Endothelial cell of umbilical vein (primary cell): Measurements from ENCODE around the gene PTPRCAP. TPM values are rescaled to one million over a fixed set of nuclear protein-coding genes. Genes with fewer than 3 reads are reported as not detected.

Experiments used
- BruUV-seq: library from RNA; stranded (reverse); fragments of 400-500 nt; replicated peaks from 2 replicates; lab custom pipeline; 2021; lab: Mats Ljungman, UMichigan
- CTCF ChIA-PET: fragments of 300-600, 350-600 bp; sonication (Branson Sonifier 250); formaldehyde crosslinking; loops from one replicate; lab custom pipeline; 2021; ENCODE audit warnings: antibody characterized with exemption, inconsistent platforms; lab: Charles Lee
- POLR2A ChIA-PET: fragments of 300-600, 350-600 bp; sonication (Branson Sonifier 250); formaldehyde crosslinking; loops from one replicate; lab custom pipeline; 2021; ENCODE audit warnings: antibody characterized with exemption, inconsistent platforms; lab: Charles Lee
- DNase-seq: peaks from one replicate; pipeline ENCODE4 v3.0.0-alpha.2; 2011; ENCODE audit warnings: low read depth, low spot score
- FAIRE-seq: peaks from 2 replicates; lab custom pipeline; 2011; peaks lifted over from hg19 to GRCh38; lab: Jason Lieb, UNC
- H2AFZ ChIP-seq: 2 replicates; pipeline ENCODE4 v1.6.0; 2012; ENCODE audit warnings: low read depth, low read length, control low read depth, inconsistent platforms
- H3K27ac ChIP-seq: 2 replicates; pipeline ENCODE4 v1.5.1; 2011; ENCODE audit warnings: low read depth, mild to moderate bottlenecking, control low read depth, low read length, moderate library complexity; ENCODE audit not compliant: insufficient read depth
- H3K27me3 ChIP-seq, 2 experiments: 2 replicates each; pipeline versions ENCODE4 v1.6.0 to v1.6.1; 2011; ENCODE audit warnings: low read length in 2 of 2, mixed read lengths in 1 of 2; ENCODE audit not compliant: control insufficient read depth in 2 of 2, insufficient read depth in 2 of 2
- H3K36me3 ChIP-seq, 2 experiments: 2 replicates in 1 of 2; 3 replicates in 1 of 2; pipeline ENCODE4 v1.5.1; 2011; ENCODE audit warnings: low read length in 2 of 2, mild to moderate bottlenecking in 1 of 2, moderate library complexity in 1 of 2; ENCODE audit not compliant: control insufficient read depth in 2 of 2, insufficient read depth in 2 of 2; ENCODE audit errors: extremely low read depth in 1 of 2
- H3K4me1 ChIP-seq: 3 replicates; pipeline ENCODE4 v1.5.1; 2011; ENCODE audit warnings: mild to moderate bottlenecking, low read length; ENCODE audit not compliant: control insufficient read depth, insufficient read depth; ENCODE audit errors: extremely low read depth
- H3K4me2 ChIP-seq: 2 replicates; pipeline ENCODE4 v1.6.1; 2011; ENCODE audit warnings: low read length, control low read depth, mixed read lengths; ENCODE audit not compliant: insufficient read depth
- H3K4me3 ChIP-seq, 3 experiments: fragments of 200-600 bp in 1 of 3; sonication (generic), shearing (Covaris generic) in 1 of 3; replicated peaks in 1 of 3; 2 replicates each; pipeline ENCODE4 v1.5.1; 2011 to 2016; ENCODE audit warnings: control low read depth in 3 of 3, low read length in 3 of 3, mild to moderate bottlenecking in 2 of 3, inconsistent platforms in 1 of 3, low read depth in 1 of 3, moderate library complexity in 1 of 3; ENCODE audit not compliant: insufficient read depth in 1 of 3
- H3K79me2 ChIP-seq: 2 replicates; pipeline ENCODE4 v1.6.0; 2012; ENCODE audit warnings: low read length, inconsistent platforms; ENCODE audit not compliant: control insufficient read depth, insufficient read depth
- H3K9ac ChIP-seq: replicated peaks from 2 replicates; pipeline ENCODE3; 2011; ENCODE audit warnings: low read length, control low read depth; ENCODE audit not compliant: insufficient read depth; ENCODE audit errors: extremely low read depth
- H3K9me1 ChIP-seq: replicated peaks from 3 replicates; pipeline ENCODE4 v1.6.0; 2011; ENCODE audit warnings: mild to moderate bottlenecking, low read length; ENCODE audit not compliant: control insufficient read depth, insufficient read depth; ENCODE audit errors: extremely low read depth
- H3K9me3 ChIP-seq: replicated peaks from 2 replicates; pipeline ENCODE4 v1.5.1; 2012; ENCODE audit warnings: low read length, inconsistent platforms; ENCODE audit not compliant: control insufficient read depth, insufficient read depth
- H4K20me1 ChIP-seq: replicated peaks from 2 replicates; pipeline ENCODE3; 2011; ENCODE audit warnings: mild to moderate bottlenecking, low read length; ENCODE audit not compliant: control insufficient read depth, insufficient read depth; ENCODE audit errors: extremely low read depth
- CTCF ChIP-seq, 2 donors: IDR thresholded peaks; 1 replicate in 1 of 2; 2 replicates in 1 of 2; pipeline ENCODE4 v1.5.1; 2011; ENCODE audit warnings: low read length in 2 of 2, mild to moderate bottlenecking in 2 of 2, moderate library complexity in 2 of 2, control low read depth in 1 of 2, inconsistent platforms in 1 of 2, low read depth in 1 of 2; ENCODE audit not compliant: insufficient read depth in 1 of 2; ENCODE audit errors: extremely low read depth in 1 of 2
- MAX ChIP-seq: IDR thresholded peaks from 2 replicates; pipeline ENCODE4 v1.6.1; 2011; ENCODE audit not compliant: insufficient read depth, insufficient read length
- dilution Hi-C: fragments of 300-500 bp; cut with MboI; formaldehyde crosslinking; loops from one replicate; pipeline ENCODE4 v1.15.0; 2019; ENCODE audit warnings: low sequenced_read_pairs; ENCODE audit not compliant: extremely low pct_ligation_motif_present
- intact Hi-C: fragments of 100-400 bp; cut with micrococcal nuclease; formaldehyde crosslinking; loops from one replicate; pipeline ENCODE4 v1.10.0; 2022
- polyA plus RNA-seq, 4 experiments: library from polyadenylated mRNA; depleted of rRNA in 3 of 4; stranded (reverse) in 3 of 4; unstranded in 1 of 4; fragments of >200 nt; gene quantifications; 2 replicates each; pipeline versions ENCODE4 v1.2.1 to v1.2.3, GENCODE V29; 2011 to 2012; ENCODE audit warnings: missing spikeins in 1 of 4
- total RNA-seq: library from RNA; stranded (reverse); gene quantifications from 2 replicates; pipeline ENCODE4 v1.2.3, GENCODE V29; 2021

The PTPRCAP gene
- total and polyA plus RNA-seq, 2 donors (not counting 3 experiments of a cell fraction or from before 2014, with no cell fraction given), result 3.6 TPM; not detected in 1

GRCh38 chr11:67389477-67389876, 48.0 kb downstream of the PTPRCAP start:
- dilution Hi-C loops, result no loop called here
- POLR2A ChIA-PET, result no interaction called here
- no peak overlapping the region for H3K9ac ChIP-seq

More at GRCh38 chr11:67389477-67389876, 48.0 kb downstream of the PTPRCAP start:
- BruUV-seq, result no TSS peak
- CTCF ChIA-PET, result interaction anchor here (0.6 to 4.8 kb wide), 19 partner anchors 8 to 1288 kb away, joined by 3 to 32 read pairs (median 5); partner anchors contain the start of genes PITPNM1, POLD4 and PPP1CA
- DNase-seq (no peak), FAIRE-seq (peak; percentile 72)
- Histone ChIP-seq H3K4me3 (no peak overlapping the region), H3K27ac (no peak overlapping the region), H3K4me2 (no peak overlapping the region), H2AFZ (no peak overlapping the region), H3K79me2 (peaks cover 4% of the 10 kb centered on the region), H3K9me3 (no peaks in the 10 kb centered on the region), H3K36me3 (peaks cover 0 to 2% of the 10 kb centered on the region in 2 experiments), H3K9me1 (no peaks in the 10 kb centered on the region), H4K20me1 (no peaks in the 10 kb centered on the region), H3K4me1 (peaks cover 10% of the 10 kb centered on the region), H3K27me3 (no peaks in the 10 kb centered on the region)
- intact Hi-C loops, result loop anchor here (1.0 kb wide), 1 partner anchor 117 kb away; no protein-coding TSS in a partner anchor
- TF ChIP-seq CTCF (IDR thresholded peaks at IDR 0.05; ENCODE audit: extremely low read depth in 1 of 2, insufficient read depth in 1 of 2, low read depth in 1 of 2, low read length in 2 of 2) (peak; percentile 52 to 77), MAX (no peak)
